Activated CD8-positive, alpha-beta memory T cell treated with anti-CD3 and anti-CD28 coated beads, Interleukin-2, amount 10 ng/mL, durations not matched to agents 7 days and 5 days (primary cell): ENCODE data around the gene PEMT. TPM values are rescaled to one million over a fixed set of nuclear protein-coding genes. Genes with fewer than 3 reads are reported as not detected.

Experiments
- ATAC-seq: fragments of 150-1000 bp; cut with Tn5 transposase; one replicate; pipeline ENCODE4 v1.10.0; 2021; ENCODE audit warnings: moderate library complexity
- CTCF ChIA-PET: fragments of 350-600 bp; sonication (Branson Sonifier 250); formaldehyde crosslinking; loops from one replicate; lab custom pipeline; 2021; ENCODE audit warnings: antibody characterized with exemption; lab: Charles Lee
- DNase-seq: peaks from one replicate; pipeline ENCODE4 v3.0.0-alpha.2; 2020
- H3K27ac Mint-ChIP-seq: one replicate; pipeline ENCODE4 v1.8.0; 2021; ENCODE audit warnings: mild to moderate bottlenecking, mixed read lengths
- H3K27me3 Mint-ChIP-seq: one replicate; pipeline ENCODE4 v1.8.0; 2021; ENCODE audit warnings: mixed read lengths
- H3K36me3 Mint-ChIP-seq: one replicate; pipeline ENCODE4 v1.8.0; 2021; ENCODE audit warnings: mild to moderate bottlenecking, mixed read lengths
- H3K4me1 Mint-ChIP-seq: one replicate; pipeline ENCODE4 v1.8.0; 2021; ENCODE audit warnings: mixed read lengths
- H3K4me3 Mint-ChIP-seq: one replicate; pipeline ENCODE4 v1.8.0; 2021; ENCODE audit warnings: mild to moderate bottlenecking, moderate library complexity, mixed read lengths
- H3K9me3 Mint-ChIP-seq: one replicate; pipeline ENCODE4 v1.8.0; 2022; ENCODE audit warnings: low read depth, mixed read lengths
- total RNA-seq, 2 experiments: library from RNA; stranded (reverse); gene quantifications; one replicate each; pipeline ENCODE4 v1.2.3, GENCODE V29; 2021

PEMT gene
- total RNA-seq, 2 experiments from 2014 or later = 17.5 to 18.6 TPM

DNA sequence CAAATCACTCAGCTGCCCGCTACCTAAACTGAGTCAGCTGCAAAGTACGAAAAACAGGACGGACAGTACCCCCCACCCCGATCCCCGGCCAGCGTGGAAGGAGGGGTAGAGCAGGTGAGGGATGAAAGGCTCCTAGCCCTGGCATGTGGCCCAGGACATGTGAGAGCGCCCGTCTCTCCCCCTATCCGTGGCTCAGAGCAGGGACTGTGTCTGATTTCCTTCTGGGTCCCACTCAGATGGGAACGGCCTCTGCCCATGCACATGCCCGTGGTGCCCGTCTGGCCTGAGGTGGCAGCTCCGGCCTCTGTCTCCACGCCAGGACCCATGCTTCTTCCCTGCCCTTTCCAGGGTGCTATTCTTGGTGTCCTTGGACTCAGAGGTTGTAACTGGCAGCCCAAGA lies 65.1 kb downstream of the PEMT start:
- DNase-seq = no peak
- H3K27ac Mint-ChIP-seq = no peak overlapping the region
- H3K9me3 Mint-ChIP-seq = no peaks in the 10 kb centered on the region
- no peaks in the 10 kb centered on the region for H3K36me3 Mint-ChIP-seq
- H3K27me3 Mint-ChIP-seq = no peaks in the 10 kb centered on the region
- H3K4me1 Mint-ChIP-seq = no peaks in the 10 kb centered on the region
- no peak overlapping the region for H3K4me3 Mint-ChIP-seq
- no peak for ATAC-seq
- CTCF ChIA-PET = no interaction called here

DNA sequence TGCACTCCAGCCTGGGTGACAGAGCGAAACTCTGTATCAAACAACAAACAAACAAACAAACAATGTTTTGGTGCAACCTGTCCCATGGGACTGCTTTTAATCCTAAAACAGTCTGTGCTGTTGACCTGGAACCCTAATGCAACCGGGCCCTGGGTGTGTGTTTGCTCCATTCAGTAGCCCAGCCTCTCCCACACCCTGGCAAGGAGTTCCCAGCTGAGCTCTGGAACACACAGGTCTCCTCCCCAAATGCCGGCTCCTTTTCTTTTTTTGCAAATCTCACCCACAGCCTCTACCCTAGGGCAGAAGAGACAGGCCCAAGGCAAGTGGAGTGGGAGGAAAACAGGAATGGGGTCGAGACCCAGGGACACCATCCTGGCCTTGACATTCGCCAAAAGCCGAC lies 65.6 kb downstream of the PEMT start:
- H3K27ac Mint-ChIP-seq = no peak overlapping the region
- CTCF ChIA-PET = no interaction called here

DNA sequence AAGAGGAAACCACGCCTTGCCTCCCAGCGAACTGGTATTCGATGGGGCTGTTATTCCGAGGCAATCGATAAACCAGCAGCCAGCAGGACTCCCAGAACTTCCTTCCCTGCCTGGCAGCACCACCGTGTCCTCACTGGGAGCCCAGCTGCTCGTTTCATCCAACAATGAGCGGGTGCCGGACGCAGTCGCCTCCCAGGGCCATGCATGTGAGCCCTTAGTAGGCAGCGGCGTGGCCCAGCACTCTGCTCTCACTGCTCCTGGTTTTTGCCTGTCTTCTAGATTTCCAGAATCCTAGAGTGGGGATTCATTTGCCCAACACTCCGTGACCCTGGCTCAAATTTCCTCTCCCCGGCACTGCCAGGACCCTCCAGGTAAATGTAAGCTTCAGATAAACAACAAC lies 66.2 kb downstream of the PEMT start:
- no peaks in the 10 kb centered on the region for H3K4me1 Mint-ChIP-seq
- H3K9me3 Mint-ChIP-seq = no peaks in the 10 kb centered on the region
- CTCF ChIA-PET = interaction anchor here (3.0 kb wide), 1 partner anchor 14 kb away, joined by 9 read pairs; no protein-coding TSS in a partner anchor

More for the DNA sequence above, 65.6 kb downstream of the PEMT start:
- Mint-ChIP-seq H3K4me3 (no peak overlapping the region), H3K27me3 (no peaks in the 10 kb centered on the region), H3K36me3 (no peaks in the 10 kb centered on the region), H3K4me1 (no peaks in the 10 kb centered on the region), H3K9me3 (no peaks in the 10 kb centered on the region)
- no peak for ATAC-seq
- DNase-seq = no peak

DNA sequence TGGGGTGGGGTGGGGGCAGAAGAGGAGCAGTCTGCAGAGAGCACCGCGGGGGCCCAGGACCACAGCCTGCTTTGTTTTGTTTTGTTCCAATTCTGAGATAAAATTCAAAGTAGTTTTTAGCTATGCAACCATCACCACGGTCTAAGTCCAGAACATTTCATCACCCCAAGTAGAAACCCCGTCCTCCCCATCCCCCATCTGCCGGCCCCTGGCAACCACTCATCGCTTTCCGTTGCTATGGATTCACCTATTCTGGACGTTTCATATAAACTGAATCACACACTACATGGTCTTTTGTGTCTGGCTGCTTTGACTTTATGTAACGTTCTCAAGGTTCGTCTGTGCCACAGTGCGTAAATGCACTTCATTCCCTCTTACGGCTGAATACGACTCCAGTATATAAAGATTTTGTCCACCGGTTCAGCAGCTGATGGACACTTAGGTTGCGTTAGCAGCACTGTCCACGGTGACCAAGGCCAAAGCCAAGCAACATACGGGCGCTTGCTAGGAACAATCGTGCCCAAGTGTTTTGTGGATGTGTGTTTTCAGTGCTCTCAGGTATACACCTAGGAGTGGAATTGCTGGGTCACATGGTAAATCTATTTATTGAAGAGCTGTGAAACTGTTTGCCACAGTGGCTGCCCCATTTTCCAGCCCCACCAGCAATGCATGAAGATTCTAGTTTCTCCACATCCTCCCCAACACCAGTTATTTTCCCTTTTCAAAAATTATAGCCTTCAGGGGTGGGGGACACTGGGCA lies 67.6 kb downstream of the PEMT start:
- Mint-ChIP-seq H3K4me1 (no peaks in the 10 kb centered on the region), H3K27ac (no peak overlapping the region), H3K4me3 (no peak overlapping the region), H3K36me3 (no peaks in the 10 kb centered on the region), H3K9me3 (no peaks in the 10 kb centered on the region), H3K27me3 (no peaks in the 10 kb centered on the region)
- CTCF ChIA-PET = interaction anchor here (1.7 to 3.0 kb wide), 2 partner anchors 13 to 27 kb away, joined by 5 to 9 read pairs; partner anchors contain the start of gene RASD1
- DNase-seq = no peak
- ATAC-seq = no peak

More for the DNA sequence above, 66.2 kb downstream of the PEMT start:
- no peaks in the 10 kb centered on the region for H3K27me3 Mint-ChIP-seq
- H3K4me3 Mint-ChIP-seq = no peak overlapping the region
- DNase-seq (no peak), ATAC-seq (no peak)
- H3K36me3 Mint-ChIP-seq = no peaks in the 10 kb centered on the region
- no peak overlapping the region for H3K27ac Mint-ChIP-seq

DNA sequence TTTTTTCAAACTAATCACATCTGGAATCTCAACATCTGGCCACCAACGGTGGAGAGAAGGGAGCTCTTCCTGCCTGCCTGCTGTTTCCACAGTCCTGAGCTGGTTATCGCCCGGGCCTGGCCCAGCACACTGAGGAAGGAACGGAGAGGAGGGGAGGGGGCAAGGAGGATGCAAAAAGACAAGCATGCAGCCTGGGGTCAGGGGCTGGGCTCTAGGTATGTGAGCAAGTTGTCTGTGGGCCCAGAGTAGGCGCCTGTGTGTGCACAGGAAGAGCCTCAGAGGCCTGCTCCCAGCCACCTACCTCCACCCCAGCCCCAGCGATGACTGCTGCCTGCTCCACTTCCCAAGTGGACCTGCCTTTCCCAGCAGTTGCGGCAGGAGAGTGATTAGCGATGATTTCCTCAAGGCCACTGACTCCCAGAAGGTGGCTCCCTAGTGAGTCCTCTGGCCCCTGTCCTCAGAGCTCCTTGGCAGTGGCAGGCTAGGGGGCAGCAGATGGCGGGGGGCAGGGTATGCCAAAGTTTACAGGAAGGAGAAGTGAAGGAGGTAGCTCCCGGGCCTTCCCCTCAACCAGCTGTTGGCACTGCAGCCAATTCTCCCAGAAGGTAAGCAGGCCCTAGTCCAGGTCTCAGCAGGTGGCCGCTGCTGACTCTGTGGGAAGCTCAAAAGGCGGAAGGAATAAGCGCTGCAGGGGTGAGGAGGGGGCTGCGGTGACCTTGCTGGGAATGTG lies 68.3 kb downstream of the PEMT start:
- H3K36me3 Mint-ChIP-seq = no peaks in the 10 kb centered on the region

DNA sequence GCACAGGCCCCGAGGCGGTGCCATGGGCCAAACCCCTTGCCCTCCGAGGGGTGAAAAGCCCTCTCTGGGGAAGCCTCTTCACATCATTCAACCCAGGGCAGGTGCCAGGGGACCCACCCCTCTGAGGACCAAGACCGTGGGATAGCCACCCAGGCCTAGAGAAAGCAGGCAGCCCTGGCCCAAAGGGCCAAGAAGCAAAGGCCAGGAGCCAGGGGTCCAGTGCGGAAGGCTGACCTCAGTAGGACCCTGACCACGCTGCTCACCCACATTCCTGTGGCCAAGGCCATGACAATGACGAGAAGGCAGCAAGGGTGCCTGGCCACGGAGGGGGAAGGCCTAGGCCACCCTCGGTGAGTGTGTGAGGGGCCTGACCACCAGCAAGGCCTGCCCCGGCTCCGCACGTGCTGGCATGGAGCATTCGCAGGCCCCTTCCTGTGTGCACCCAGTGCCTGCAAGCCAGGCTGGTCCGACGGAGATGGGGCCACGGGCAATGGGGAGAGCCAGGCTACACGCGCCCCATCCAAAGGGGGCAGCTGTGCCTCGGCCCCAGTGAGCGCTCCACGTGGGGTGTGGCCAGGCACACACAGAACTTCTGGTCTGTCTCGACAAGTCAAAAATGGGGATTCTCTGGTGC lies 70.8 kb downstream of the PEMT start:
- DNase-seq = no peak
- CTCF ChIA-PET = no interaction called here
- Mint-ChIP-seq H3K27ac (no peak overlapping the region), H3K4me3 (no peak overlapping the region), H3K9me3 (no peaks in the 10 kb centered on the region), H3K36me3 (no peaks in the 10 kb centered on the region), H3K27me3 (no peaks in the 10 kb centered on the region), H3K4me1 (no peaks in the 10 kb centered on the region)
- ATAC-seq = no peak

More for the DNA sequence above, 68.3 kb downstream of the PEMT start:
- Mint-ChIP-seq H3K4me3 (no peak overlapping the region), H3K4me1 (no peaks in the 10 kb centered on the region), H3K27ac (no peak overlapping the region), H3K27me3 (no peaks in the 10 kb centered on the region), H3K9me3 (no peaks in the 10 kb centered on the region)
- DNase-seq (no peak), ATAC-seq (no peak)
- CTCF ChIA-PET = interaction anchor here (1.7 to 3.0 kb wide), 2 partner anchors 12 to 27 kb away, joined by 5 to 9 read pairs; partner anchors contain the start of gene RASD1

DNA sequence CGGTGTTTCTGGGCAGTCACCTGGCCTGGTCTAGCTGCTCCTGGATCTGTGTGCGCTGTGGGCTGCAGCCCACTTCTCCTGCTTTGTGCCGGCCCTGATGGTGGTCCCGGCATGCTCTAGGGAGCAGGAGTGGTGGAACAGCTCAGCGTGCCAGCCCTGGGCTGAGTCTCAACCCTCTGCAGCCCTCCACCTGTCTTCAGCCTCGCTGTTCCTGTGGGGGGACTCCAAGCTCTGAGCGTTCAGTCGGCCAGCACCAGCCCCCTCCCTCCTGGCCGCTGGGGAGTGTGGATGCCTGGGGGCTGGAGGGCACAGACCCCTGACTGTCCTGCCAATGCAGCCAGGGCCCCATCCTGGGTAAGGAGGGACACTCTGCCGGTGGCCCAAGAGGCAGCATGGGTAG lies 71.6 kb downstream of the PEMT start:
- CTCF ChIA-PET = no interaction called here
- H3K4me3 Mint-ChIP-seq = no peak overlapping the region
- H3K4me1 Mint-ChIP-seq = no peaks in the 10 kb centered on the region
- ATAC-seq (no peak), DNase-seq (no peak)
- no peaks in the 10 kb centered on the region for H3K27me3 Mint-ChIP-seq
- H3K9me3 Mint-ChIP-seq = no peaks in the 10 kb centered on the region
- H3K27ac Mint-ChIP-seq = no peak overlapping the region
- H3K36me3 Mint-ChIP-seq = no peaks in the 10 kb centered on the region

DNA sequence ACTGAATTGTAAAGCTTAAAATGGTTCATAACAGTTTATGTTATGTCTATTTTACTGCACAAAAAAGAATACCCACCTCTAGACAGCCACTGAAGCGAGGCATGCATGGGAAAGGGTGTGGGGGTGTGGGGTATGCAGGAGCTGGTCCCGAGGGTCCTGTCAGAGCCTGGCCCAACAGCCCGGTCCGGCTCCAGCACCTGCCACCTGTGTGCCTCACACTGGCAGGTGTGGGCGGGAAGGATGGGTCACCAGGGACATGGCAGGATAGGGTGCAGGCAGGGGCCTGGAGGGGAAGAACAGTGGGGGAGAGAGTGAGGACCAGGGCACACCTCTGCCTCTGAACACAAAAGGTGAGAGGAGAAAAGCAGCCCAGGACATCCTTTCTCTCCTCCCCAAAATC lies 72.6 kb downstream of the PEMT start:
- Mint-ChIP-seq H3K4me3 (no peak overlapping the region), H3K36me3 (no peaks in the 10 kb centered on the region), H3K27me3 (no peaks in the 10 kb centered on the region), H3K4me1 (no peaks in the 10 kb centered on the region), H3K27ac (no peak overlapping the region), H3K9me3 (no peaks in the 10 kb centered on the region)
- ATAC-seq (no peak), DNase-seq (no peak)
- CTCF ChIA-PET = no interaction called here

- no peaks in the 10 kb centered on the region for H3K36me3 Mint-ChIP-seq
- no peaks in the 10 kb centered on the region for H3K9me3 Mint-ChIP-seq
- CTCF ChIA-PET = no interaction called here
- H3K27ac Mint-ChIP-seq = no peak overlapping the region
- DNase-seq (no peak), ATAC-seq (no peak)
- H3K27me3 Mint-ChIP-seq = no peaks in the 10 kb centered on the region
- no peak overlapping the region for H3K4me3 Mint-ChIP-seq
- no peaks in the 10 kb centered on the region for H3K4me1 Mint-ChIP-seq
Measured at GRCh38 chr17:17518014-17518413, 73.5 kb downstream of the PEMT start.

GRCh38 chr17:17516941-17517720 lies 74.4 kb downstream of the PEMT start:
- Mint-ChIP-seq H3K36me3 (no peaks in the 10 kb centered on the region), H3K4me3 (no peak overlapping the region), H3K4me1 (no peaks in the 10 kb centered on the region), H3K27ac (no peak overlapping the region), H3K9me3 (no peaks in the 10 kb centered on the region), H3K27me3 (no peaks in the 10 kb centered on the region)
- no peak for DNase-seq
- CTCF ChIA-PET = no interaction called here
- ATAC-seq = no peak

DNA sequence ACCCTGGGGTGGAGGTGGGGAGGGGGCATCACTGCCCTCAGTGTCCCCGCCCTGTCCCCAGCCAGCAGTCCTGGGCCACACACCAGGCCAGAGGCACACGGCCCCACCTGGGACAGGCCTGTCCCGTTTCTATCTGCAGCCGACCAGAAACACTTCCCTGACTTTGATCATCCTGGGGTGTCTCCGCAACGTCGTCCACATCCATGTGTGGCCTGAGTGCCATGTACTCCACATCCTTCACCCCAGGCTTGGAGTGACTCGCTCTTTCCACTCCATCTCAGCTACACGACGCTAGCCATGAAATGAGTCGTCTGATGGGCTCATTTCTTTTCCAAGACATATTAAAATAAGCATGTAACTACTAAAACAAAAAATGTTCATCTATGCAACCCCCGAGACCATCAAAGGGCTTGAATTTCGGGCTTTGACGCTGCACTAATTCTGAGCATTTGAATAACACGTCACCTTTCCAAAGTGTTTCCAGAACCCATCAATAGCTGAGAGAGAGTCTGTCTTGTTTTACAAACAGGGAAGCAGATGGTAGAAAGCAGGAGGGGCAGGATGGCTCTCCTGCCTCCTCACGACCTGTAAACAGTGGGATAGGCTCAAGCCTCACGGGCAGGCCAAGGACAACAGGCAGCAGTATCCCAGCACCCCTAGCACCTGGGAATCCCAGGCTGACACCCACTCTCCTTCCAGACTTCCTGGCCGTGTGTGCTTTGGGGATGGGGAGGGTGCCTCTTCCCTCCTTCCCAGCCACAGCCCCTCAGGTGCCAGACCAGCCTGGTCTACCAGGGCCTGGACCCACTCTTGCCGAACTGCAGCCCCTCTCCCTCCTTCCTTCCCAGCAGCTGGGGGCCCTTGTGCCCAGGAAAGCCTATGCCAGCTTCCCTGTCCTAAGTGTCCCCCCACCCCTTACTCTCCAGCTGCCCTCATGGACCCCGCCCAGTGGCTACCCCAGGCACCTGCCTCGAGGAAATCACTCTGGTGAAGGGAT lies 75.3 kb downstream of the PEMT start:
- no peak overlapping the region for H3K27ac Mint-ChIP-seq

More for the DNA sequence above, 75.3 kb downstream of the PEMT start:
- Mint-ChIP-seq H3K36me3 (no peaks in the 10 kb centered on the region), H3K27me3 (no peaks in the 10 kb centered on the region), H3K9me3 (no peaks in the 10 kb centered on the region), H3K4me3 (no peak overlapping the region), H3K4me1 (no peaks in the 10 kb centered on the region)
- CTCF ChIA-PET = no interaction called here
- ATAC-seq = no peak
- no peak for DNase-seq
